PC-3 (cell line): ENCODE measurements around the gene ZNF689.

Experiments used
- CTCF ChIP-seq: fragments of 300-600 bp; sonication (generic); conservative IDR thresholded peaks from 2 replicates; pipeline ENCODE4 v1.5.1; 2017; ENCODE audit warnings: antibody characterized with exemption, low read depth, mild to moderate bottlenecking, low read length
- EZH2phosphoT487 ChIP-seq: fragments of 300-600 bp; sonication (generic); IDR thresholded peaks from 2 replicates; pipeline ENCODE4 v1.6.1; 2018; ENCODE audit warnings: mild to moderate bottlenecking, antibody characterized with exemption, low read length, borderline replicate concordance

GRCh38 chr16:30561089-30561816, 48.9 kb downstream of the ZNF689 start:
- TF ChIP-seq CTCF, result no peak
- no peak for TF ChIP-seq EZH2phosphoT487
